HG03565 (cell line): ENCODE data around the gene MBLAC1.

Source experiments
- ATAC-seq: cut with Tn5 transposase; IDR thresholded peaks from one replicate; pipeline ENCODE4 v1.9.1; 2021; ENCODE audit warnings: mild to moderate bottlenecking, moderate library complexity; ENCODE audit not compliant: unreplicated experiment

MBLAC1 gene

DNA sequence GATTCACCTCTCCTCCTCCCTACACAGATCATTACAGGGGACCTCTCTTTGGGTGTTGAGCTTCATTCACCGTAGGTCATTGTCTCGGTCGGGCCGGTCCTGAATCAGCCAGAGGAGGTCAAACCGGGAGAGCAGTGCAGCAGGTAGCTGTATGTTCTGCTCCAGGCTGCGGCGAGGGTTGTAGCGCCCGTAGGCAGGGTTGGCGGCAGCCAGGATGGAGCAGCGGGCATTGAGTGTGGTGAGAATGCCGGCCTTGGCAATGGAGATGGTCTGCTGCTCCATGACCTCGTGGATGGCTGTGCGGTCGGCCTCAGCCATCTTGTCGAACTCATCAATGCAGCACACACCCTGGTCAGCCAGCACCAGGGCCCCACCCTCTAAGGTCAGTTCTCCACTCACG is 31.1 kb upstream of the MBLAC1 start:
- ATAC-seq, result no peak

DNA sequence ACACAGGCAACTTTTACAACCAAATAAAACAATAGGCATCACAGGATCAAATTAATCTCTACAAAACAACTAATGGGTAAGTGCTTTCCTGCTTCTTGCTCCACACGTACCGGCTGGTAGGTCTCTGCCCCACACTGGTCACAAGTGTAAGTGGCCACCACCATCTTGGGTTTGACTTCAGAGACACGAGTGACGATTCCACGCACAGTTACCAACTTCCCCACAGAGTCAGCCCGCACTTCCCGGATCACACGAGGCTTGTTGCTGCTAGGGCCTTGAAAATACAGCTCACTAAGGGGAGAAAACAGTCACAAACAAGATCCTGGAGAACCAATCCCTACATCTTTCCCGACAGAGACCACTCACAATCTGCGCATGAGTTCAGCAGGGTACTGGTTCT is 27.9 kb upstream of the MBLAC1 start:
- no peak for ATAC-seq

DNA sequence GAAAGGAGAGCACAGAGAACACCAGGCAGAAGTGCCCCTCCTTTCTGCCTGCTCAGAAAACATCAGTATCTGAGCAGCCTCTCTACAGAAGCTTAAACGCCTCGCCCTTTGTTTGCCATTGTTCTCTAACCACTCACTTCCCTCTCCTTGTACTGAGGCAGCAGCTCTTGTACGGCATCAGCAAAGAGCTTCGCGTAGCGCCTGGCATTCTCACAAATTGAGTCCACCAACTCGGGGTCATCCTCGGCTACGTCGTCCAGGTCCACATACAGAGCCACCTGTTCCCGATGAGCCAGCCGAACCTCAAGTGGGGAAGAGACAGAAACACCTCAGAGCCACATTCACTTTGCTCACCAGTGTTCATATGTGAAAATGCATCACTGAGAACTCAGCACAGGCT is 27.3 kb upstream of the MBLAC1 start:
- no peak for ATAC-seq

DNA sequence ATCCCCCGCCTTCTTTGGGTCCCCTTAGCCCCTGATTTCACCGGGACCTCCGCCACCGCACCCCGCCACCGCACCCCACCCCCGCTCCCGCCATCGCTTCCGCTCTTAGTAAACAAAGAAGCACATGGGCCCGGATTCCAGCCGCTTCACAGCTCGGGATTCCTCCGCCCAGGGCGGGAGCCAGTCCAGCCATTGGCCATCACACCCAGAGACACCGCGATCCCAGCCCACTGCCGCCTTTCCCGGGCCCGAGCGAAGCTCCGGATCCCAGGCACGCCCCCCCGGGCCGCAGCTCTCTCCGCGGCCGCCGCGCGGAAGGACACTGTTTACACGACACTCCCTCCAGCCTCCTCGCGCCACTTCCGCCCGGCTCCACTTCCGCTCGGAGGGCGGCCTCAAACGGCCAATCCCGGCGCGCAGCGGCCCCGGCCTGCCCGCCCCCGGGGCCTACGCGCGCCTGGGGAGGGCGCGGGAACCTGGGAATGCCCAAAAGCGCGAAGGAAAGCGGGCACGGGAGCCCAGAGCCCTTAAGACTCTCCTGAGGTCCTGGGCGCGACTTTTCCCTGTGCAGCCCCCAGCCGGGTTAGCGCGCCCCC is 26.2 kb upstream of the MBLAC1 start:
- peak; percentile 55 for ATAC-seq

DNA sequence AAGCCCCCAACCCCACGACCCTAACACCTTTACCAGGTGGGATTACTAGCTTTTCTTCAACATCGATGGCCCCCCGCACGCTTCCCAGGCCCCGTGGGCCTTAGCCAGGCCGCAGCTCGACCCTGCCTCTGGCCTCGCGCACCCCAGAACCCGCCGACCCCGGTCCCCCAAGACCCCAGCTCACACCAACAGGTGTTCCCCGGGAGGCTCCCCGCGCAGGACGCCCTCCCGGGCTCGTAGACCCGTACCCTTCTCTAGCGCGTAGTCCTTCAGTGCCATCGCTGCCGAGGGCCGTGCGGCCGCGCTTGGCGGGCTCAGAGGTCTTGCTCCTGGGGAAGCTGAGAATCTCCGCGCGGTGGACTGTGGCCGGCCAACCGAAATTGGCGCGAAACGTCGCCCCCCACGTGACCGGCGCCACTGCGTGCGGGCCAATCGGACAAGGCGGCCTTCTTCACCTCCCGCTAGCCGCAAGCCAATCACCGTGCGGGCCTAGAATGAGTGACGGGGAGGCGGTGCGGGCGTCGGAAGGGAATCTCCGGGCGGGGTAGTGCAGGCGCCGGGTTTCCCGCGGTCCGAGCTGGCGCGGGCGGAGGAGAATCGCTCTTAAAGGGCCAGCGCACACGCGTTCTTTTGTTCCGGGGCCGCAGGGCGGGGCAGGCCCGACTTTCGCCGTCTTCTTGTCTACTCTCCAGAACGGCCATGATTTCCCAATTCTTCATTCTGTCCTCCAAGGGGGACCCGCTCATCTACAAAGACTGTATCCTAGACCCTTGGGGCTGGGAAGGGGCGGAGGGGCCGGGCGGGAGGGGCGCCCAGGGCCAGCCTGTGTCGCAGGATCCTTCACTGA is 25.5 kb upstream of the MBLAC1 start, which contains the start of the genes AP4M1 and MCM7:
AP4M1 (plus strand) TSS at position 628 of the 847 bp plus-strand sequence; CDS start at position 700, 72 bp downstream.
MCM7 (minus strand) TSS at position 382 of the 847 bp plus-strand sequence; CDS start at position 279, 103 bp downstream.
- peak; percentile 65 for ATAC-seq

DNA sequence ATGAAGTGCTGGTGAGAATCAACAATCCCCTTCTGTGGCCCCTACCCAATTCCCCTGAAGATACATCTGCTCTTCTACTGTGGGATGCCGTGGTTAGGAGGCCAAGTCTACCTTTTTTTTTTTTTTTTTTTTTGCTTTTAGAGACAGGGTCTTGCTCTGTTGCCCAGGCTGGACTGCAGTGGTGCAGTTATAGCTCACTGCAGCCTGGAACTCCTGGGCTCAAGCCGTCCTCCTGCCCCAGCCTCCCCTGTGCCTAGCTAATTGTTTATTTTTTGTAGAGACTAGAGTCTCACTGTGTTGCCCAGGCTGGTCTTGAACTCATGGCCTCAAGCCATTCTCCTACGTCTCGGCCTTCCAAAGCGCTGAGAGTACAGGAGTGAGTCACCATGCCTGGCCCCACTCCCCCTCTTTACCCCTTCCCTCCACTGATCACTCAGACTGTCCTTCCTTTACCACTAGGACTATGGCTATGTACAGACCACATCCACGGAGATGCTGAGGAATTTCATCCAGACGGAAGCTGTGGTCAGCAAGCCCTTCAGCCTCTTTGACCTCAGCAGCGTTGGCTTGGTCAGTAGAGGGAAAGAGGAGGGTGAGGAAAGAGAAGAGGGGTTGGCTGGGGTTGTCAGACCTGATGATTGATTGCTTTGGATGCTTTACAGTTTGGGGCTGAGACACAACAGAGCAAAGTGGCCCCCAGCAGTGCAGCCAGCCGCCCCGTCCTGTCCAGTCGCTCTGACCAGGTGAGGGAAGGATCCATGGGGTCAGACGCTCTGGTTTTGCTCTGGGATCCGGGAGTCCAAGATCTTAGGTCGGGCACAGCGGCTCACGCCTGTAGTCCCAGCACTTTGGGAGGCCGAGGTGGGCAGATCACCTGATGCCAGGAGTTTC is 23.6 kb upstream of the MBLAC1 start:
- ATAC-seq, result no peak

DNA sequence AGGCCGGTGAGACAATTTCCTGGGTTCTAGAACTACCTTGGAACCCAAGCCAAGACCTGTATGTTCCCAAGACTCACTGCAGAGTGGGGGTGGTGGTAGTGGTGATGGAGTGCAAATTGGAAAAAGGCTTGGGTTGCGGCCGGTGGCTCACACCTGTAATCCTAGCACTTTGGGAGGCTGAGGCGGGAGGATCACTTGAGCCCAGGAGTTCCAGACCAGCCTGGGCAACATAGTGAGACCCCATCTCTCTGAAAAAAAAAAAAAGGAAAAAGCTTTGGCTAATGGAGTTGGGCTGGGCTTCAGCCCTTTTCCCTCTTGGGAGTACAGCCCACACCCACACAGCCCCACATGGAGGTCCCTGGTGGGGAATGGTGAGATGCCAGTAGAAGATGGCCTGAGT is 21.2 kb upstream of the MBLAC1 start:
- ATAC-seq, result no peak

DNA sequence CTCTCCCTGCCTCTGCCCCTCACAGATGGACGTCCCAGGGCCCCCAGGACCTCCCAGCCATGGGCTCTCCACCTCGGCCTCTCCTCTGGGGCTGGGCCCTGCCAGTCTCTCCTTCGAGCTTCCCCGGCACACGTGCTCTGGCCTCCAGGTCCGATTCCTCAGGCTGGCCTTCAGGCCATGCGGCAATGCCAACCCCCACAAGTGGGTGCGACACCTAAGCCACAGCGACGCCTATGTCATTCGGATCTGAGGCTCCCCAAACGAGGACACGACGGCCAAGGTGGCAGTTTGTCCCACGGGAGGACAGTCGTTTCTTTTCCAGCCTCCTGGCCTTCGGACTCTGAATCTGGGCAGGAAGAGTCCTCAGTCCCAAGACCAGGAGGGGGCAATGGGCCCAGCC is 20.1 kb upstream of the MBLAC1 start:
- ATAC-seq, result no peak

DNA sequence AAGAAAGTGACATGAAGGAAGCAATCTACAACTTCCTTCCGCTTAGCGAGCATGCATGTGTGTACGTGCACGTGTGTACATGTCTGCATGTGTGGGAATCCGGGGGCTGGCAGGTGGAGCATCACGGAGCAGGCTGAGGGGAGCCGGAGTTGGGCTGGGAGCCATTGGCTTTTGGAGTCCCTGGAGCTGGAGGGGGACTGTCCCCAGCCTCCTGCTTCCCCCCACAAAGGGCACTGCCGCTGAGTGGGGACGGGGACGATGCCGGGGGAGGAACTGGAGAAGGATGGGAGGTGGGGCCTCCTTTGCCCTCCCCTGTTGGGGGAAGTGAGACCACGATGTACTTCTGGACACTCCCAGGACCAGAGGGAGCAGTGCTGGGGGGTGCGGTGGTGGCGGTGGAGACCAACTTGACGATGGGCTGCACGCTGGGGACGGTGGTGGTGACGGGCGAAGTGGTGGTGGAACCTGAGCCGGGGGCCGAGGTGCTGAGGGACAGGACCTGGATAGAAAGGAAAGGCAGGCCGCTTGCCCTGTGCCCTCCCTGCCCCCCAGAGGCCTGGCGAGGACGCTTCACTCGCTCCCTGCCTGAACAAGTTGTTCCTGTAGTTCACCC is 19.5 kb upstream of the MBLAC1 start:
- no peak for ATAC-seq

DNA sequence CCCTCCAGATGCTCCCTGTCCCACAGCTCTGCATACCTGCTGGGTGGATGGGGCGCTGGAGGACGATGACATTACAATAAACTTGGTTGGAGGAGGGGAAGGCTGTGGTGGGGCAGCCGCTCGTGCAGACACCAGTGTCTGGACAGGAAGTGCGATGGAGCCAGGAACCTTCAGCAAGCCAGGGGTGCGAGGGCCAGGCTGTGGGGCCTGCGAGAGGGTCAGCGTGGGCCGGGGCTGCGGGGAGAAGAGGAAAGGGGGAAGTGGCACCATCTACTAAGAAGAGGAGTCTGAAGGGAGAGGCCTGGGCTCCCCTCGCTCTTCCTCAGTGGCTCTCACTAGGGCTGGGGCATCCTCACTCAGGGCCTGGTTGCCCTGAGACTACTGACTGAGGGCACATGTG is 18.9 kb upstream of the MBLAC1 start:
- no peak for ATAC-seq

DNA sequence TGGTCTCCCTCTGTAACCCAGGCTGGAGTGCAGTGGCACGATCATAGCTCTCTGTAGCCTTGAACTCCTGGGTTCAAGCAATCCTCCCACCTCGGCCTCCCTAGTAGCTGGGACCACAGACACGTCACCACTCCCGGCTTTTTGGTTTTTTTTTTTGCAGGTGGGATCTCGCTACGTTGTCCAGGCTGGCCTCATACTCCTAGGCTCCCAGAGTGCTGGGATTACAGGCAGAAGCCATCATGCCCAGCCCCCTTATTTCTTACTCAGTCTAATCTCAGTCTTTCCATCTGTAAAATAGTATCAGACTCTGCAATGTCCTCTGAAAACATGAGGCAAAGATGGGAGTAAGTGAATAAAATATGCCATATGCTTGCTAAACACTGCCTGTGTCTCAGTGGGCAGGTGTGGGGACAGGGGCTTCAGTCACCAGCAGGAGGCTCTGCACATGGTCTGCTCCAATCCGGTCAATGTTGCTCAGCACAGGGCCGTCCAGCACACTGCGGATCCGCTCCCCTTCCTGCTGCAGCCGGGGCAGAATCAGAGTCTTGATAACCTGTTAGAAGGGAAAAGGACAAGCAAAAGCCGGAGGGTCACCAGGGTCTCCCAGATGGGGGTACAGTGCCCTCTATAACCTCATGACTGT is 17.1 kb upstream of the MBLAC1 start:
- no peak for ATAC-seq

DNA sequence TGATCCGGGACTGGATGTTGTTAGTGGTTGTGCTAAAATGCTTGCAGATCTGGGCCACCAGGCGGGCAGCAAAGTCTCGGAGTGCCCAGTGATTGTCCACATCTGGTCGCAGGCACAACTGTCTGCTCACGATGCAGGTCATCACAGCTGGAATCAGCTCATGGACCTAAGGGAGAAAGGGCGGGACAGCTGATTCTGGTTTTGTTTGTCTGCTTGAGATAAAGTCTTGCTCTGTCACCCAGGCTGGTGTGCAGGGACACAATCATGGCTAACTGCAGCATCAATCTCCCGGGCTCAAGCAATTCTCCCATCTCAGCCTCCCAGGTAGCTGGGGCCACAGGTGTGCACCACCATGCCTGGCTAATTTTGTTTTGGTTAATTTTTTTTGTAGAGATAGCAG is 15.6 kb upstream of the MBLAC1 start:
- no peak for ATAC-seq

DNA sequence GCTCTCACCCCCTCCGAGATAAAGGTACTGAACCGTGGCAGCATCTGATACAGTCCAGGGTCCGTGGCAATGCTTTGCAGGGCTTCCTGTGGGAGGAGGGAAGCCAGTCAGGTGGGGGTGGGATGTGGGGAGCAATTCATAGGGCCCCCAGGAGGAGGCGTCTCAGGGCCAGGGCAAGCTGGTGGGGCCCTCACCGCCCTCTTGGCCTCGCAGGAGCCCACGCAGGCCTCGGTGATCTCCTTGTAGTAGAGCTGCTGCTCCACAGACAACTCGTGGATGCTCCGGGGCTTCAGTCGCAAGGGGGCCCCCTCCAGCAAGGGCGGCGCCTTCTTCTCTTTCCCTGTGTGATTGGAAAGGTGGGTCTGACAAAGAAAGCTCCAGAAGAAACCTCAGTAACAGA is 14.9 kb upstream of the MBLAC1 start:
- no peak for ATAC-seq

DNA sequence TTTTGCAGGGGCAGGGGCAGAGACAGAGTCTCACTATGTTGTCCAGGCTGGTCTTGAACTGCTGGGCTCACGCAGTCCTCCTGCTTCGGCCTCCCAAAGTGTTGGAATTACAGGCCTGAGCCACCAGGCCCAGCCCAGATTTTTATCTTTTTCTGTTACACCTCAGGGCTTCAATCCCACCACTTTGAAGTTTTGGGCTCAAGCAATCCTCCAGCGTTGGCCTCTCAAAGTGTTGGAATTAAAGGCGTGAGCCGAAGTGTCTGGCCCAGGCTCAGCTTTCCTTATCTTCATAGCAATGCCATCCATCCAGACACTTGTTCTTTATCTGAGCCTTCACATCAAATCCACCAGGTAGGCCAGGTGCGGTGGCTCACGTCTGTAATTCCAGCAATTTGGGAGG is 11.7 kb upstream of the MBLAC1 start:
- ATAC-seq, result no peak

DNA sequence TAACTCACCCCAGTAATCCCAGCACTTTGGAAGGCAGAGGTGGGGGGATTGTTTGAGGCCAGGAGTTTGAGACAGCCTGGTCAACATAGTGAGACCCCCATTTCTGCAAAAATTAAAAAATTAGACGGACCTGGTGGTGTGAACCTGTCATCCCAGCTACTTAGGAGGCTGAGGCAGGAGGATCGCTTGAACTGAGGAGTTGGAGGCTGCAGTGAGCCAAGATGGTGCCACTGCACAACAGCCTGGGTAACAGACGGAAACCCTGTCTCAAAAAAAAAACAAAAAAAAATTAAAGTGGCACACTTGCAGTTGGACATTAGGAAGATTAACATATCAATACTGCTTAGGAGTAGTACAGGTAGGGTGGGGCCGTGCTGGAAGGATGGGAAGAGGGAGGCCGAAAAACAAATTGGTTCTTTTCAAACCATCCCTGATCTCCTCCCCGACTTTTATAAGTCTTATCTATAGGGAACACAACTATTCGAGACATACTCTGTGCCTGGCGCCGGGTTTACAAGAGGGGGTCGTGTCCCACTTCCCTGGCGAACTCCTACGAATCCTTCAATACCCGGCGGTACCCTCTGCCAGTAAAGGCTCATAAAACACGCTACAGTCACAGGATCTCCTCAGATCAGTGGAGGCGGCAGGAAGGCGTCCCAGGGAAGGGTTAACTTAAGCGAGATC is 8.2 kb upstream of the MBLAC1 start:
- ATAC-seq, result no peak

DNA sequence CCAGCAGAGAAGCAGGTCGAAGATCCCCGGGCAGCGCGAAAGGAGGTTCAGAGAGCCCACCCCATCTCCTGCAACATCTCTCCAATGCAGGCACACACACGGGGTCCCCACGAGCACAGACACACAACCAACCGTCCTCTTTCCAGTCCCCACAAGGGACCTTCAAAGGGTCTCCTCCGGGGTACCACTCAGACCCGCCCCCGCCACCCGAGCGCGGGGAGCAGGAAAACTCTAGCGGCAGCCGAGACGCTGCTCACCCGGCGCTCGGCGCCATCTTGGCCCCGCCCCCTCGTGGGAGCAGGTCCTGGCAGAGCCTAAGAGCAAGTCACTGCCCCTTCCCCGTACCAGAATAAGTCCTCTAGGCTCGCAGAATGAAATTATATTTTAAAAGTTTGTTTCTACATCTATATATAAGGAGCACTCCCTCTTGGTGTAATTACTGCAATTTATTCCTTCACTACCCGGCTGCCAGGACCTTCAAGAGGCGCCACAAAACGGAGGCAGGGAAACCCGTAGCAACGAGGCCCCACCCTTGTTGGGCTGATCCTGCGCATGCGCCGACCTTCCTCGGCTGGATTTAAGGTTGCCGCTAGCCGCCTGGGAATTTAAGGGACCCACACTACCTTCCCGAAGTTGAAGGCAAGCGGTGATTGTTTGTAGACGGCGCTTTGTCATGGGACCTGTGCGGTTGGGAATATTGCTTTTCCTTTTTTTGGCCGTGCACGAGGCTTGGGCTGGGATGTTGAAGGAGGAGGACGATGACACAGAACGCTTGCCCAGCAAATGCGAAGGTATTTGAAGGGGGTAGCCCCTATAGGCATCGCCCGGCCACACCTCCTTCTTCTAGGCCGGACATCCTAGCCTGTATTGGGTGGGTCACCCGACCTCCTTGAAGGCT is 7.4 kb upstream of the MBLAC1 start, which contains the start of the genes CNPY4 and TAF6:
CNPY4 (plus strand) TSS at position 563 of the 898 bp plus-strand sequence; CDS start at position 674, 111 bp downstream.
TAF6 (minus strand) TSS at position 287 of the 898 bp plus-strand sequence. CDS start 5,149 bp downstream, outside the sequence.
- ATAC-seq, result peak; percentile 56

DNA sequence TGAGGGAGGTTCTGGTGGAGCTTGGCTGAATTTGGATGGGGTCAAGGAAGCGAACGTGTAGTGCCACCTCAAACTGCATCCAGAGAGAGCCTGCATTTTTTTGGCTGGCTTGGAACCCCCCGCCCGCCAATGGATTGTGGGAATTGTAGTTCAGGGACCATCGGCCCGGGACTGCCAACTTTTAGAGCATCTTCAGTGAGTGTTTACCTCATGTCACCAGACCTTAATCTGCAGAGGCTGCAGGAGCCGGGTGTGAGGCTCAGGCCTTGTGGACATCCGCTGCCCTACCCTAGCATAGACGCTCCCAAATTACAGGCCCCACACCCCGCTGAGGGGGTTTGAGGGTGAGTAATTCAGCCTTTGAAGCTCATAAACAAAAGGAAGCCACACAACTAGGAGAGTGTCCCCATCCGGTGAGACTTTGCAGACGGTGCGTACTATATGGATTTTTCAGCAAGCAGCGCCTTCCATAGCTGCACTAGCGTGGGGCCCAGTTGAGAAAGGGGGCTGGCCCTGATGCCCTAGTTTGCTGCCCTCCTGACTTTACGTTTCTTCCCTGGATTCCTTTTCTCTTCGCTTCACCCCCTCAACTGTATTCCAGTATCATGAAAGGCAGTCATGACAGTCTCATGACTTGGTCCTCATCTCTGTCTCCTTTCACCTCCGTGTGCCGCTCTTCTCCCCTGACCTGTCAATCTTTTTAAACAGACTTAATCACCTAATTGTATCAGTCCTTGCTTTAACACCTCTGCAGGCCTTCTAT is 6.6 kb upstream of the MBLAC1 start:
- ATAC-seq, result peak; percentile 18

DNA sequence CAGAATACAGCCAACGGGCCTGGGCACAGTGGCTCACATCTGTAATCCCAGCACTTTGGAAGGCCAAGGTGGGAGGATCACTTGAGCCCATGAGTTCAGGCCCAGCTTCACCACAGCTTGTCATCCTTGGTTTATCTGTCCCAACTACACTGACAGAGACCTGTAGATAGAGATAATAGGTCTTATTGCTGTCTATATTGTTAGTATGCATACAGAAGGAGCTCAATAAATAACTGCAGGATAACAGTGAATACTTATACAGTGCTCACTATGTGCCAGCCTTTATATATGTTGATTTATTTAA is 6.1 kb upstream of the MBLAC1 start:
- ATAC-seq, result no peak
